ENCODE results near the gene TCHP. TPM values are rescaled to one million over a fixed set of nuclear protein-coding genes. Genes with fewer than 3 reads are reported as not detected.

TCHP gene
- total RNA-seq, 2 experiments from 2014 or later = 13.3 to 29.8 TPM

GRCh38 chr12:109871668-109872314 lies 28.3 kb upstream of the TCHP start:
- TF ChIP-seq CTCF (conservative IDR thresholded peaks at IDR 0.05; ENCODE audit: low read length) = no peak
- TF ChIP-seq EZH2phosphoT487 (IDR thresholded peaks at IDR 0.05; ENCODE audit: borderline replicate concordance, low read depth, low read length) = no peak
- Histone ChIP-seq H3K4me1 (ENCODE audit: insufficient read depth, low read length, poor library complexity, severe bottlenecking) (peaks cover 15% of the 10 kb centered on the region), H4K20me1 (ENCODE audit: insufficient read depth, low read length) (no peaks in the 10 kb centered on the region), H3K4me2 (ENCODE audit: low read length) (no peak overlapping the region), H3K9me2 (ENCODE audit: insufficient read depth, low read length) (no peaks in the 10 kb centered on the region), H3K4me3 (ENCODE audit: low read depth, low read length, poor library complexity, severe bottlenecking) (no peak overlapping the region), H3K36me3 (ENCODE audit: insufficient read depth, low read length) (0 out of 2 replicates have a peak, but pooled peaks cover 7% of the 10 kb centered on the region), H3K79me2 (ENCODE audit: insufficient read depth, low read depth, low read length) (no peaks in the 10 kb centered on the region), H2AFZ (ENCODE audit: low read length) (no peak overlapping the region), H3K27ac (ENCODE audit: low read depth, low read length, poor library complexity, severe bottlenecking) (no peak overlapping the region), H3K9me3 (ENCODE audit: low read length) (no peaks in the 10 kb centered on the region)
- intact Hi-C loops (cut with micrococcal nuclease; ENCODE audit: unreplicated experiment) = no loop called here
- ChIA-PET CTCF (ENCODE audit: unreplicated experiment) (no interaction called here), POLR2A (no interaction called here)
- DNase-seq (ENCODE audit: low spot score) = no peak
- no TSS peak for BruUV-seq (replicated peaks)

- intact Hi-C loops (cut with micrococcal nuclease; ENCODE audit: unreplicated experiment) = no loop called here
- no peaks in the 10 kb centered on the region for H3K9me2 ChIP-seq (ENCODE audit: insufficient read depth, low read length)
- H3K36me3 ChIP-seq (ENCODE audit: insufficient read depth, low read length) = 0 out of 2 replicates have a peak, but pooled peaks cover 7% of the 10 kb centered on the region
- H3K4me3 ChIP-seq (ENCODE audit: low read depth, low read length, poor library complexity, severe bottlenecking) = no peak overlapping the region
- H3K27ac ChIP-seq (ENCODE audit: low read depth, low read length, poor library complexity, severe bottlenecking) = no peak overlapping the region
- H3K79me2 ChIP-seq (ENCODE audit: insufficient read depth, low read depth, low read length) = no peaks in the 10 kb centered on the region
- DNase-seq (ENCODE audit: low spot score) = no peak
- H4K20me1 ChIP-seq (ENCODE audit: insufficient read depth, low read length) = no peaks in the 10 kb centered on the region; the same call in 1 of the 2 replicates
- no TSS peak for BruUV-seq (replicated peaks)
- ChIA-PET POLR2A (interaction anchor here (0.6 to 0.7 kb wide), 5 partner anchors 68 to 1807 kb away, joined by 3 to 6 read pairs (median 4); no protein-coding TSS in a partner anchor), CTCF (ENCODE audit: unreplicated experiment) (no interaction called here)
- TF ChIP-seq EZH2phosphoT487 (IDR thresholded peaks at IDR 0.05; ENCODE audit: borderline replicate concordance, low read depth, low read length) (no peak), CTCF (conservative IDR thresholded peaks at IDR 0.05; ENCODE audit: low read length) (no peak)
- H3K9me3 ChIP-seq (ENCODE audit: low read length) = no peaks in the 10 kb centered on the region
- H3K4me2 ChIP-seq (ENCODE audit: low read length) = no peak overlapping the region
- peaks cover 17% of the 10 kb centered on the region for H3K4me1 ChIP-seq (ENCODE audit: insufficient read depth, low read length, poor library complexity, severe bottlenecking)
- H2AFZ ChIP-seq (ENCODE audit: low read length) = no peak overlapping the region
These were observed 26.4 kb upstream of the TCHP start for GRCh38 chr12:109873653-109874052.

DNA sequence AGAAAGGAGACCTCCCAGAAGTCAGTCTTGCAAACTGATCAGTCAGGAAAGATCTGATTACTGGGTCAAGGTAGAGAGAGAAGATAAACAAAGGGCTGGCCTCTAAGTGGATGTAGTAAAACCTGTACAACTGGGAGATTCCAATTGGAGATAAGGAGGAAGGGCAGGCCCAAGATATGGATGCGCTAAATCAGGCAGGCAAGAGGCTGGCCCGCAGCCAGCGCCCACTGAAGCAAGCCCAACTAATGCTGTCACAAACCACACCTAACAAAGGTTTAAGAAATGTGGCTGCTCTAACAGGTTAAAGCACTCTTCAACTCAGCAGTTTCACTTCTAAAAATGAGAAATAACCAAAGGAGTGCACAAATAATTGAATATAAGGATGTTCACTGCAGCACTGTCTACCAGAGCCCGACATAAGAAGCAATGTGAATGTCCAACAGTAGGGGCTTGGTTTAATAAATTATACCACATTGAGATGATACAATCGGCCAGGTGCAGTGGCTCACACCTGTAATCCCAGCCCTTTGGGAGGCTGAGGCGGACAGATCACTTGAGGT lies 24.4 kb upstream of the TCHP start:
- no peak overlapping the region for H3K4me2 ChIP-seq (ENCODE audit: low read length)
- no peaks in the 10 kb centered on the region for H3K9me3 ChIP-seq (ENCODE audit: low read length)
- H3K79me2 ChIP-seq (ENCODE audit: insufficient read depth, low read depth, low read length) = no peaks in the 10 kb centered on the region; the same call in 1 of the 2 replicates
- 0 out of 2 replicates have a peak, but pooled peaks cover 7% of the 10 kb centered on the region for H3K36me3 ChIP-seq (ENCODE audit: insufficient read depth, low read length)
- ChIA-PET POLR2A (interaction anchor here (0.7 to 1.1 kb wide), 2 partner anchors 230 to 475 kb away, joined by 3 read pairs; no protein-coding TSS in a partner anchor), CTCF (ENCODE audit: unreplicated experiment) (no interaction called here)
- intact Hi-C loops (cut with micrococcal nuclease; ENCODE audit: unreplicated experiment) = no loop called here
- H3K27ac ChIP-seq (ENCODE audit: low read depth, low read length, poor library complexity, severe bottlenecking) = no peak overlapping the region
- BruUV-seq (replicated peaks) = no TSS peak
- no peak for DNase-seq (ENCODE audit: low spot score)
- H2AFZ ChIP-seq (ENCODE audit: low read length) = no peak overlapping the region
- H3K4me3 ChIP-seq (ENCODE audit: low read depth, low read length, poor library complexity, severe bottlenecking) = no peak overlapping the region
- no peaks in the 10 kb centered on the region for H3K9me2 ChIP-seq (ENCODE audit: insufficient read depth, low read length)
- H3K4me1 ChIP-seq (ENCODE audit: insufficient read depth, low read length, poor library complexity, severe bottlenecking) = peaks cover 29% of the 10 kb centered on the region
- TF ChIP-seq CTCF (conservative IDR thresholded peaks at IDR 0.05; ENCODE audit: low read length) (no peak), EZH2phosphoT487 (IDR thresholded peaks at IDR 0.05; ENCODE audit: borderline replicate concordance, low read depth, low read length) (no peak)
- H4K20me1 ChIP-seq (ENCODE audit: insufficient read depth, low read length) = no peaks in the 10 kb centered on the region; the same call in 1 of the 2 replicates
